PC-3 (cell line): Measurements from ENCODE around the gene TIMP2.

Experiments
- EZH2 ChIP-seq: fragments of 300-600 bp; sonication (generic); IDR thresholded peaks from one replicate; pipeline ENCODE4 v1.6.1; 2017; ENCODE audit warnings: antibody characterized with exemption, mild to moderate bottlenecking, low read length; ENCODE audit not compliant: unreplicated experiment
- EZH2phosphoT487 ChIP-seq: fragments of 300-600 bp; sonication (generic); IDR thresholded peaks from 2 replicates; pipeline ENCODE4 v1.6.1; 2018; ENCODE audit warnings: mild to moderate bottlenecking, antibody characterized with exemption, low read length, borderline replicate concordance
- TF ChIP-seq, protein P1 (sequence below): fragments of 300-600 bp; sonication (generic); conservative IDR thresholded peaks from 2 replicates; pipeline ENCODE4 v1.5.1; 2017; ENCODE audit warnings: antibody characterized with exemption, low read depth, mild to moderate bottlenecking, low read length

- TF ChIP-seq EZH2, result no peak
- TF ChIP-seq, protein P1, sequence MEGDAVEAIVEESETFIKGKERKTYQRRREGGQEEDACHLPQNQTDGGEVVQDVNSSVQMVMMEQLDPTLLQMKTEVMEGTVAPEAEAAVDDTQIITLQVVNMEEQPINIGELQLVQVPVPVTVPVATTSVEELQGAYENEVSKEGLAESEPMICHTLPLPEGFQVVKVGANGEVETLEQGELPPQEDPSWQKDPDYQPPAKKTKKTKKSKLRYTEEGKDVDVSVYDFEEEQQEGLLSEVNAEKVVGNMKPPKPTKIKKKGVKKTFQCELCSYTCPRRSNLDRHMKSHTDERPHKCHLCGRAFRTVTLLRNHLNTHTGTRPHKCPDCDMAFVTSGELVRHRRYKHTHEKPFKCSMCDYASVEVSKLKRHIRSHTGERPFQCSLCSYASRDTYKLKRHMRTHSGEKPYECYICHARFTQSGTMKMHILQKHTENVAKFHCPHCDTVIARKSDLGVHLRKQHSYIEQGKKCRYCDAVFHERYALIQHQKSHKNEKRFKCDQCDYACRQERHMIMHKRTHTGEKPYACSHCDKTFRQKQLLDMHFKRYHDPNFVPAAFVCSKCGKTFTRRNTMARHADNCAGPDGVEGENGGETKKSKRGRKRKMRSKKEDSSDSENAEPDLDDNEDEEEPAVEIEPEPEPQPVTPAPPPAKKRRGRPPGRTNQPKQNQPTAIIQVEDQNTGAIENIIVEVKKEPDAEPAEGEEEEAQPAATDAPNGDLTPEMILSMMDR, result no peak
- no peak for TF ChIP-seq EZH2phosphoT487
Observed at GRCh38 chr17:78876094-78876597, 49.0 kb downstream of the TIMP2 start.
